IMR-90 (cell line): Measurements from ENCODE around the gene SPTBN5. TPM values are rescaled to one million over a fixed set of nuclear protein-coding genes. Genes with fewer than 3 reads are reported as not detected.

Experiments used
- ATAC-seq: fragments of 200-7000 bp; cut with Tn5 transposase; 2 replicates; pipeline ENCODE4 v1.9.1; 2020; ENCODE audit warnings: low read depth, mild to moderate bottlenecking, moderate library complexity
- BruUV-seq: library from RNA; stranded (reverse); fragments of 400-500 nt; replicated peaks from 2 replicates; lab custom pipeline; 2021; lab: Mats Ljungman, UMichigan
- CTCF ChIA-PET: fragments of 300-600 bp; formaldehyde crosslinking; extraction: SDS; loops from one replicate; lab custom pipeline; 2021; ENCODE audit warnings: antibody characterized with exemption; lab: Yijun Ruan, JAX
- POLR2A ChIA-PET: fragments of 300-600 bp; sonication (Branson Sonifier 250); formaldehyde crosslinking; loops from one replicate; lab custom pipeline; 2022; ENCODE audit warnings: antibody characterized with exemption; ENCODE audit not compliant: unreplicated experiment; lab: Charles Lee
- DNase-seq: peaks from one replicate; pipeline ENCODE4 v3.0.0; 2013
- H2AFZ ChIP-seq: replicated peaks from 2 replicates; pipeline ENCODE3; 2013; ENCODE audit warnings: low read length, mild to moderate bottlenecking; ENCODE audit not compliant: poor library complexity
- H2AK5ac ChIP-seq: 2 replicates; pipeline ENCODE4 v1.6.1; 2013; ENCODE audit warnings: low read depth, low read length, inconsistent platforms
- H2AK9ac ChIP-seq: replicated peaks from 2 replicates; pipeline ENCODE3; 2013; ENCODE audit warnings: mild to moderate bottlenecking, low read depth, low read length, moderate library complexity; ENCODE audit not compliant: poor library complexity
- H2BK120ac ChIP-seq: 2 replicates; pipeline ENCODE4 v1.6.1; 2013; ENCODE audit warnings: low read depth, low read length, inconsistent platforms
- H2BK15ac ChIP-seq: 3 replicates; pipeline ENCODE4 v1.6.1; 2013; ENCODE audit warnings: low read depth, low read length, inconsistent platforms
- H2BK20ac ChIP-seq: 2 replicates; pipeline ENCODE4 v1.6.1; 2013; ENCODE audit warnings: low read depth, mild to moderate bottlenecking, inconsistent platforms, low read length, moderate library complexity
- H2BK5ac ChIP-seq: 2 replicates; pipeline ENCODE4 v1.6.1; 2013; ENCODE audit warnings: mild to moderate bottlenecking, low read depth, low read length, inconsistent platforms; ENCODE audit not compliant: poor library complexity, severe bottlenecking
- H3K14ac ChIP-seq: replicated peaks from 2 replicates; pipeline ENCODE4 v1.6.1; 2013; ENCODE audit warnings: low read depth, low read length, inconsistent platforms
- H3K18ac ChIP-seq: 2 replicates; pipeline ENCODE4 v1.6.1; 2013; ENCODE audit warnings: low read depth, low read length, control low read depth
- H3K23ac ChIP-seq: 2 replicates; pipeline ENCODE4 v1.6.1; 2013; ENCODE audit warnings: low read depth, low read length, inconsistent platforms
- H3K27ac ChIP-seq: 2 replicates; pipeline ENCODE4 v1.5.1; 2013; ENCODE audit warnings: mild to moderate bottlenecking, control low read depth, low read length; ENCODE audit not compliant: insufficient read depth
- H3K27me3 ChIP-seq: 2 replicates; pipeline ENCODE4 v1.6.1; 2013; ENCODE audit warnings: low read length; ENCODE audit not compliant: control insufficient read depth, insufficient read depth
- H3K36me3 ChIP-seq: 2 replicates; pipeline ENCODE4 v1.6.1; 2013; ENCODE audit warnings: low read length, mixed read lengths; ENCODE audit not compliant: control insufficient read depth, insufficient read depth
- H3K4ac ChIP-seq: 2 replicates; pipeline ENCODE4 v1.6.1; 2013; ENCODE audit warnings: low read depth, low read length, inconsistent platforms
- H3K4me1 ChIP-seq: 2 replicates; pipeline ENCODE4 v1.6.1; 2013; ENCODE audit warnings: low read length, mixed read lengths; ENCODE audit not compliant: control insufficient read depth, insufficient read depth
- H3K4me2 ChIP-seq: 2 replicates; pipeline ENCODE4 v1.6.1; 2013; ENCODE audit warnings: low read depth, mild to moderate bottlenecking, control low read depth, low read length, moderate library complexity
- H3K4me3 ChIP-seq: 2 replicates; pipeline ENCODE4 v1.5.1; 2013; ENCODE audit warnings: low read depth, mild to moderate bottlenecking, control low read depth, low read length, moderate library complexity; ENCODE audit not compliant: insufficient read depth
- H3K56ac ChIP-seq: 2 replicates; pipeline ENCODE4 v1.6.1; 2013; ENCODE audit warnings: low read length, inconsistent platforms; ENCODE audit not compliant: insufficient read depth; ENCODE audit errors: extremely low read depth
- H3K79me1 ChIP-seq, 2 experiments: 2 replicates each; pipeline ENCODE4 v1.6.1; 2013; ENCODE audit warnings: low read length in 2 of 2, inconsistent platforms in 1 of 2, low read depth in 1 of 2
- H3K9ac ChIP-seq: 2 replicates; pipeline ENCODE4 v1.6.1; 2013; ENCODE audit warnings: low read depth, low read length, control low read depth
- H3K9me1 ChIP-seq: 2 replicates; pipeline ENCODE4 v1.6.1; 2013; ENCODE audit warnings: low read length, inconsistent platforms; ENCODE audit not compliant: insufficient read depth
- H3K9me3 ChIP-seq: 2 replicates; pipeline ENCODE4 v1.6.1; 2013; ENCODE audit warnings: low read length; ENCODE audit not compliant: control insufficient read depth, insufficient read depth
- H4K20me1 ChIP-seq: 2 replicates; pipeline ENCODE4 v1.6.1; 2013; ENCODE audit warnings: low read length, inconsistent platforms; ENCODE audit not compliant: insufficient read depth
- H4K5ac ChIP-seq: 2 replicates; pipeline ENCODE4 v1.6.1; 2013; ENCODE audit warnings: mild to moderate bottlenecking, low read depth, low read length, control low read depth
- H4K8ac ChIP-seq, 2 experiments: 2 replicates each; pipeline ENCODE4 v1.6.1; 2013; ENCODE audit warnings: low read depth in 2 of 2, low read length in 2 of 2, control low read depth in 1 of 2, inconsistent platforms in 1 of 2
- H4K91ac ChIP-seq: 2 replicates; pipeline ENCODE4 v1.6.1; 2013; ENCODE audit warnings: low read depth, low read length, inconsistent platforms; ENCODE audit not compliant: insufficient read depth
- POLR2A ChIP-seq: IDR thresholded peaks from 2 replicates; pipeline ENCODE4 v1.6.1; 2012; ENCODE audit warnings: mild to moderate bottlenecking, low read depth, low read length
- RAD21 ChIP-seq: IDR thresholded peaks from 2 replicates; pipeline ENCODE4 v1.6.1; 2012; ENCODE audit warnings: low read length, improper control_type of control experiment
- SMC3 ChIP-seq: fragments of 150-350 bp; IDR thresholded peaks from 2 replicates; pipeline ENCODE4 v1.6.1; 2016; ENCODE audit warnings: low read depth, mild to moderate bottlenecking, antibody characterized with exemption, low read length, moderate library complexity
- WGBS, 2 experiments: methylation state at CpG; one replicate each; pipeline versions ENCODE4 v1.1.5 to v1.1.7; 2013; ENCODE audit warnings: missing lambda C conversion rate in 2 of 2; ENCODE audit not compliant: insufficient read length in 1 of 2; ENCODE audit errors: extremely low coverage in 2 of 2; 5-methylcytosine and 5-hydroxymethylcytosine counted together
- dilution Hi-C: fragments of 300-500 bp; cut with HindIII; formaldehyde crosslinking; loops from one replicate; pipeline ENCODE4 v1.14.3; 2018; ENCODE audit warnings: low sequenced_read_pairs; ENCODE audit not compliant: unreplicated experiment
- in situ Hi-C: fragments of 300-500 bp; cut with MboI; formaldehyde crosslinking; loops from 3 replicates; pipeline ENCODE4 v1.14.3; 2019; ENCODE audit warnings: low sequenced_read_pairs, inconsistent platforms, mixed read lengths
- intact Hi-C: fragments of 100-400 bp; cut with micrococcal nuclease; formaldehyde crosslinking; loops from 2 replicates; pipeline ENCODE4 v1.10.0; 2022
- polyA plus RNA-seq, 3 experiments: library from polyadenylated mRNA; depleted of rRNA; stranded (reverse); fragments of >200 nt; gene quantifications; 2 replicates each; pipeline ENCODE4 v1.2.3, GENCODE V29; 2012; ENCODE audit warnings: low replicate concordance in 1 of 3
- total RNA-seq: library from RNA; depleted of rRNA; stranded (reverse); fragments of >200 nt; gene quantifications from 2 replicates; pipeline ENCODE4 v1.2.3, GENCODE V29; 2012
- TF ChIP-seq, protein P1 (sequence below): fragments of 150-350 bp; IDR thresholded peaks from 2 replicates; pipeline ENCODE4 v1.6.1; 2016; ENCODE audit warnings: low read depth, mild to moderate bottlenecking, low read length, moderate library complexity, borderline replicate concordance
- TF ChIP-seq, protein P2 (sequence below): conservative IDR thresholded peaks from 2 replicates; pipeline ENCODE4 v1.5.1; 2012; ENCODE audit warnings: mild to moderate bottlenecking, low read depth, low read length, improper control_type of control experiment
- TF ChIP-seq, protein P3 (sequence below): fragments of 150-350 bp; IDR thresholded peaks from 2 replicates; pipeline ENCODE4 v1.6.1; 2017; ENCODE audit warnings: mild to moderate bottlenecking, antibody characterized with exemption, low read length, low read depth

Gene SPTBN5
- total and polyA plus RNA-seq, 2 of the 4 experiments (the other 2 are of a cell fraction) = under 0.01 to 0.38 TPM

DNA sequence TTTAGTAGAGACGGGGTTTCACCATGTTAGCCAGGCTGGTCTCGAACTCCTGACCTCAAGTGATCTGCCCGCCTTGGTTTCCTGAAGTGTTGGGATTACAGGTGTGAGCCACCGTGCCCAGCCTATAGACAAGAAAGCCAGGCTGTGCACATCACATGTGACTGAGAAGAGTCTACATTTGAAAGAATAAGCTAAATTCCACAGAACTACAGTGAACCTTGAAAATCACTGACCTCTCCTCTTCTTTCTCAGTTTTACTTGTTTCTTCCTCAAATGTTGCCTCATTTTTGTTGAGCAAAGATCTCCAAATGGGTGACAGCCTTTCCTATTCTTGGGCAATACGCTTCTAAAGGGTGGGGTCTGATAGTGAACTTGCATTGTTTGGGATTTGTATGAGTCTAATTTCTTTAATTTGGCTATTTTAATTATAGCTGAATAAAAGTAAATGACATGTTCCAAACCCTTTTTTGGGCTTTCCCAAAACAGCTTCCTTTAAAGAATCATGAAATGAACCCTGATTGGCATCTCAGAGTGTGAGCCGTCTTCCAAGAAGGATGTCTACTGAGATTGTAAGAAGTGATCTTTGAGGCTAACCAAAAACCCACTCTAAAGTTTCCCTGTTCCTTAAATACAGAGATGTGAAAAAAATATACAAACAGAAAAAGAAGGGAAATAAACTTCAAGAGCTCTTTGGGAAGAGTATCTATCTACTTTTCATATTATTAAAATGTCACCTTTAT is 21.6 kb upstream of the SPTBN5 start (continued):
- TF ChIP-seq, protein P1, sequence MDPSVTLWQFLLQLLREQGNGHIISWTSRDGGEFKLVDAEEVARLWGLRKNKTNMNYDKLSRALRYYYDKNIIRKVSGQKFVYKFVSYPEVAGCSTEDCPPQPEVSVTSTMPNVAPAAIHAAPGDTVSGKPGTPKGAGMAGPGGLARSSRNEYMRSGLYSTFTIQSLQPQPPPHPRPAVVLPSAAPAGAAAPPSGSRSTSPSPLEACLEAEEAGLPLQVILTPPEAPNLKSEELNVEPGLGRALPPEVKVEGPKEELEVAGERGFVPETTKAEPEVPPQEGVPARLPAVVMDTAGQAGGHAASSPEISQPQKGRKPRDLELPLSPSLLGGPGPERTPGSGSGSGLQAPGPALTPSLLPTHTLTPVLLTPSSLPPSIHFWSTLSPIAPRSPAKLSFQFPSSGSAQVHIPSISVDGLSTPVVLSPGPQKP = no peak

DNA sequence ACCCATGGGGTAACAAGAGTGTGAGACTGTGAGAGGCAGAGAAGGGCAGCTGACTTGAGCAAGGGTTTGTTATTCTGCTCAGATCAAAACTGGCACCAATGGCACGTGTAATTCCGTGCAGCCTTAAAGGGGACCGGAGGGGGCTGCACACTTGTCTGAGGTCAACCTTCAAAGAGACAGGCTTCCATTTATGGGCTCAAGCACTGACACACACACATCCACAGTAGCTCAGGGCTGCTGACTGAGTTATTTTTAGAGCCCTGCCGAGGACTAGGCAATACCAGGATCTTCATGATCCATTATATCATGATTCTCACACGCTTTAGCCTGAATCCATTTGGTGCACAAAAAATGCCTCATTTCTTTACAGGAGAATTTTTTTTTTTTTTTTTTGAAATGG is 20.6 kb upstream of the SPTBN5 start:
- no peak overlapping the region for H2AFZ ChIP-seq
- no TSS peak for BruUV-seq
- no peak overlapping the region for H3K4me3 ChIP-seq
- H4K91ac ChIP-seq = no peak overlapping the region
- in situ Hi-C loops = no loop called here
- no peaks in the 10 kb centered on the region for H3K9me3 ChIP-seq
- H3K9me1 ChIP-seq = peaks cover 33% of the 10 kb centered on the region
- ChIA-PET CTCF (no interaction called here), POLR2A (no interaction called here)
- no peak overlapping the region for H2BK5ac ChIP-seq
- DNase-seq (no peak), ATAC-seq (no peak)
- no peak overlapping the region for H2AK9ac ChIP-seq
- no peak overlapping the region for H4K5ac ChIP-seq
- H2BK120ac ChIP-seq = no peak overlapping the region
- H4K20me1 ChIP-seq = peaks cover 12% of the 10 kb centered on the region
- H2BK20ac ChIP-seq = no peak overlapping the region
- no peak overlapping the region for H3K27ac ChIP-seq
- intact Hi-C loops = no loop called here
- H3K14ac ChIP-seq = no peak overlapping the region
- dilution Hi-C loops = no loop called here
- no peak overlapping the region for H4K8ac ChIP-seq
- no peak overlapping the region for H2AK5ac ChIP-seq
- no peak overlapping the region for H3K18ac ChIP-seq
- TF ChIP-seq POLR2A (no peak), RAD21 (no peak), SMC3 (no peak)
- TF ChIP-seq, protein P2, sequence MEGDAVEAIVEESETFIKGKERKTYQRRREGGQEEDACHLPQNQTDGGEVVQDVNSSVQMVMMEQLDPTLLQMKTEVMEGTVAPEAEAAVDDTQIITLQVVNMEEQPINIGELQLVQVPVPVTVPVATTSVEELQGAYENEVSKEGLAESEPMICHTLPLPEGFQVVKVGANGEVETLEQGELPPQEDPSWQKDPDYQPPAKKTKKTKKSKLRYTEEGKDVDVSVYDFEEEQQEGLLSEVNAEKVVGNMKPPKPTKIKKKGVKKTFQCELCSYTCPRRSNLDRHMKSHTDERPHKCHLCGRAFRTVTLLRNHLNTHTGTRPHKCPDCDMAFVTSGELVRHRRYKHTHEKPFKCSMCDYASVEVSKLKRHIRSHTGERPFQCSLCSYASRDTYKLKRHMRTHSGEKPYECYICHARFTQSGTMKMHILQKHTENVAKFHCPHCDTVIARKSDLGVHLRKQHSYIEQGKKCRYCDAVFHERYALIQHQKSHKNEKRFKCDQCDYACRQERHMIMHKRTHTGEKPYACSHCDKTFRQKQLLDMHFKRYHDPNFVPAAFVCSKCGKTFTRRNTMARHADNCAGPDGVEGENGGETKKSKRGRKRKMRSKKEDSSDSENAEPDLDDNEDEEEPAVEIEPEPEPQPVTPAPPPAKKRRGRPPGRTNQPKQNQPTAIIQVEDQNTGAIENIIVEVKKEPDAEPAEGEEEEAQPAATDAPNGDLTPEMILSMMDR = no peak
- TF ChIP-seq, protein P3, sequence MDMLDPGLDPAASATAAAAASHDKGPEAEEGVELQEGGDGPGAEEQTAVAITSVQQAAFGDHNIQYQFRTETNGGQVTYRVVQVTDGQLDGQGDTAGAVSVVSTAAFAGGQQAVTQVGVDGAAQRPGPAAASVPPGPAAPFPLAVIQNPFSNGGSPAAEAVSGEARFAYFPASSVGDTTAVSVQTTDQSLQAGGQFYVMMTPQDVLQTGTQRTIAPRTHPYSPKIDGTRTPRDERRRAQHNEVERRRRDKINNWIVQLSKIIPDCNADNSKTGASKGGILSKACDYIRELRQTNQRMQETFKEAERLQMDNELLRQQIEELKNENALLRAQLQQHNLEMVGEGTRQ = no peak
- H3K4me1 ChIP-seq = peaks cover 7% of the 10 kb centered on the region
- H3K56ac ChIP-seq = no peak overlapping the region
- no CpG with 5 or more reads among the region's 5 CpGs for WGBS, 2 experiments
- no peaks in the 10 kb centered on the region for H3K27me3 ChIP-seq
- H3K9ac ChIP-seq = no peak overlapping the region
- H3K23ac ChIP-seq = no peak overlapping the region
- H3K36me3 ChIP-seq = peaks cover 9% of the 10 kb centered on the region
- H3K4me2 ChIP-seq = no peak overlapping the region
- no peak overlapping the region for H2BK15ac ChIP-seq
- H3K4ac ChIP-seq = no peak overlapping the region
- H3K79me1 ChIP-seq = peaks cover 23 to 83% of the 10 kb centered on the region in 2 experiments
